ENCODE measurements around the gene BRI3. TPM values are rescaled to one million over a fixed set of nuclear protein-coding genes. Genes with fewer than 3 reads are reported as not detected.

BRI3 gene
- total and polyA plus RNA-seq, 9 of the 15 experiments (the other 6 are each of a cell fraction or from before 2014, with no cell fraction given), result 4.3 to 57.4 (median 18.6) TPM

DNA sequence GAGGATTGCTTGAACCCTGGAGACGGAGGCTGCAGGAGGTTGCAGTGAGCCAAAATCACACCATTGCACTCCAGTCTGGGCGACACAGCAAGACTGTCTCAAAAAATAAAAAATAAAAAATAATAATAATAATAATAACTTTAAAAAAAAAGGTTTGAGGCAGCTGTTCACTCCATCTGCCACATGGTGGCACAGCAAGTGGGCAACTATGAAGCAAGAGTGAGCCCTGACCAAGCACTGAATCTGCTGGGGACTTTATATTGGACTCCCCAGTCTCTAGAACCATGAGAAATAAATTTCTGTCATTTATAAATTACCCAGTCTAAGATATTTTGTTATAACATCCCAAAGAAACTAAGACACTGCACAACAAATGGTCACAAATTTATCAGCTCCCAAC lies 14.6 kb upstream of the BRI3 start (continued):
- TF ChIP-seq, protein P1, sequence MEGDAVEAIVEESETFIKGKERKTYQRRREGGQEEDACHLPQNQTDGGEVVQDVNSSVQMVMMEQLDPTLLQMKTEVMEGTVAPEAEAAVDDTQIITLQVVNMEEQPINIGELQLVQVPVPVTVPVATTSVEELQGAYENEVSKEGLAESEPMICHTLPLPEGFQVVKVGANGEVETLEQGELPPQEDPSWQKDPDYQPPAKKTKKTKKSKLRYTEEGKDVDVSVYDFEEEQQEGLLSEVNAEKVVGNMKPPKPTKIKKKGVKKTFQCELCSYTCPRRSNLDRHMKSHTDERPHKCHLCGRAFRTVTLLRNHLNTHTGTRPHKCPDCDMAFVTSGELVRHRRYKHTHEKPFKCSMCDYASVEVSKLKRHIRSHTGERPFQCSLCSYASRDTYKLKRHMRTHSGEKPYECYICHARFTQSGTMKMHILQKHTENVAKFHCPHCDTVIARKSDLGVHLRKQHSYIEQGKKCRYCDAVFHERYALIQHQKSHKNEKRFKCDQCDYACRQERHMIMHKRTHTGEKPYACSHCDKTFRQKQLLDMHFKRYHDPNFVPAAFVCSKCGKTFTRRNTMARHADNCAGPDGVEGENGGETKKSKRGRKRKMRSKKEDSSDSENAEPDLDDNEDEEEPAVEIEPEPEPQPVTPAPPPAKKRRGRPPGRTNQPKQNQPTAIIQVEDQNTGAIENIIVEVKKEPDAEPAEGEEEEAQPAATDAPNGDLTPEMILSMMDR (IDR thresholded peaks at IDR 0.05 in 2 of 3, conservative IDR thresholded peaks at IDR 0.05 in 1 of 3; ENCODE audit: insufficient read depth in 2 of 3, low read depth in 1 of 3, low read length in 3 of 3), result 0 out of 6 replicates have a peak, but pooled peaks of 1 of the 3 experiments have one; percentile 14

DNA sequence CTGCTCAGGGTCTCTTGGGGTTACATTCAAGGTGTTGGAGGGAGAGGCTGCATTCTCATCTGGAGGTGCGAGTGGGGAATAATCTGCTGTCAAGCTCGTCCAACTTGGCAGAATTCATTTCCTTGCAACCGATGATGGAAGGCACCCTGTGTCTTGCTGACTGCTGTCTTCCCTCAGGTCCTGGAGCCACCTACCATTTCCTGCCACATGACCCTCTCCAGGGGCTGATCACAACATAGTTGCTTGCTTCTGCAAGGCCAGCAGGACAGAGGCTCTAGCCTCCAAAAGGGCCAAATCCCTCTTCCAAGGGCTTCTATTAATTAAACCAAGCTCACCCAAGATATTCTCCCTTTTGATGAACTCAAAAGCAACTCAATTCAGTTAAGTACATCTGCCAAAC lies 14.2 kb upstream of the BRI3 start:
- Histone ChIP-seq H3K27me3 (ENCODE audit: control insufficient read depth in 2 of 2, insufficient read depth in 2 of 2, low read length in 2 of 2) (no peaks in the 10 kb centered on the region), H3K4me1 (replicated peaks in 1 of 2; ENCODE audit: control insufficient read depth in 2 of 2, insufficient read depth in 2 of 2, low read length in 2 of 2) (peaks cover 0 to 4% of the 10 kb centered on the region in 2 experiments; a peak in 2 of 5 replicates), H3K4me2 (ENCODE audit: insufficient read depth, low read length) (no peak overlapping the region), H3K9ac (ENCODE audit: insufficient read depth in 1 of 2, low read depth in 2 of 2, low read length in 2 of 2) (no peak overlapping the region), H3K9me1 (ENCODE audit: control insufficient read depth, insufficient read depth, low read length) (no peaks in the 10 kb centered on the region), H4K20me1 (replicated peaks; ENCODE audit: control insufficient read depth, insufficient read depth, low read length) (no peaks in the 10 kb centered on the region), H3K36me3 (ENCODE audit: control insufficient read depth, insufficient read depth, low read length) (no peaks in the 10 kb centered on the region), H3K4me3 (no peak overlapping the region), H2AFZ (ENCODE audit: low read depth, low read length) (no peak overlapping the region), H3K27ac (ENCODE audit: extremely low read depth, low read depth, low read length) (no peak overlapping the region), H3K9me3 (replicated peaks; ENCODE audit: control insufficient read depth, insufficient read depth, low read depth, low read length) (no peaks in the 10 kb centered on the region), H3K79me2 (ENCODE audit: control insufficient read depth, insufficient read depth, low read length) (no peaks in the 10 kb centered on the region)
- no peak for ATAC-seq
- FAIRE-seq, result no peak
- CTCF ChIA-PET (ENCODE audit: low intra/inter-chr PET ratio), result no interaction called here
- BruUV-seq (replicated peaks), result no TSS peak
- TF ChIP-seq, protein P2, sequence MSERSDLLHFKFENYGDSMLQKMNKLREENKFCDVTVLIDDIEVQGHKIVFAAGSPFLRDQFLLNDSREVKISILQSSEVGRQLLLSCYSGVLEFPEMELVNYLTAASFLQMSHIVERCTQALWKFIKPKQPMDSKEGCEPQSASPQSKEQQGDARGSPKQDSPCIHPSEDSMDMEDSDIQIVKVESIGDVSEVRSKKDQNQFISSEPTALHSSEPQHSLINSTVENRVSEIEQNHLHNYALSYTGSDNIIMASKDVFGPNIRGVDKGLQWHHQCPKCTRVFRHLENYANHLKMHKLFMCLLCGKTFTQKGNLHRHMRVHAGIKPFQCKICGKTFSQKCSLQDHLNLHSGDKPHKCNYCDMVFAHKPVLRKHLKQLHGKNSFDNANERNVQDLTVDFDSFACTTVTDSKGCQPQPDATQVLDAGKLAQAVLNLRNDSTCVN (CRISPR knock-in tag; IDR thresholded peaks at IDR 0.05), result no peak
- TF ChIP-seq ZNF584 (CRISPR knock-in tag; IDR thresholded peaks at IDR 0.05; ENCODE audit: low read depth) (no peak), ETV6 (IDR thresholded peaks at IDR 0.05; ENCODE audit: borderline replicate concordance in 1 of 2, low read depth in 2 of 2, low read length in 1 of 2) (no peak), ETV6 (CRISPR knock-in tag; IDR thresholded peaks at IDR 0.05; ENCODE audit: borderline replicate concordance) (no peak), SIN3B (IDR thresholded peaks at IDR 0.05; ENCODE audit: low read depth) (no peak), ZNF134 (CRISPR knock-in tag; conservative IDR thresholded peaks at IDR 0.05) (no peak), MEIS2 (IDR thresholded peaks at IDR 0.05; ENCODE audit: partially characterized antibody) (no peak)
- TF ChIP-seq, protein P3, sequence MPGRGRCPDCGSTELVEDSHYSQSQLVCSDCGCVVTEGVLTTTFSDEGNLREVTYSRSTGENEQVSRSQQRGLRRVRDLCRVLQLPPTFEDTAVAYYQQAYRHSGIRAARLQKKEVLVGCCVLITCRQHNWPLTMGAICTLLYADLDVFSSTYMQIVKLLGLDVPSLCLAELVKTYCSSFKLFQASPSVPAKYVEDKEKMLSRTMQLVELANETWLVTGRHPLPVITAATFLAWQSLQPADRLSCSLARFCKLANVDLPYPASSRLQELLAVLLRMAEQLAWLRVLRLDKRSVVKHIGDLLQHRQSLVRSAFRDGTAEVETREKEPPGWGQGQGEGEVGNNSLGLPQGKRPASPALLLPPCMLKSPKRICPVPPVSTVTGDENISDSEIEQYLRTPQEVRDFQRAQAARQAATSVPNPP (IDR thresholded peaks at IDR 0.05; ENCODE audit: borderline replicate concordance, insufficient read depth, insufficient read length), result no peak
- 51% methylated on average over 3 of the region's 3 CpGs for WGBS (ENCODE audit: insufficient coverage, low coverage, missing lambda C conversion rate)
- POLR2A ChIA-PET, result no interaction called here
- in situ Hi-C loops (cut with MboI) (no loop called here), intact Hi-C loops (cut with micrococcal nuclease) (no loop called here)
- DNase-seq (ENCODE audit: extremely low read depth in 1 of 4, low spot score in 3 of 4), result no peak
